Activated CD8-positive, alpha-beta T cell treated with anti-CD3 and anti-CD28 coated beads, Interleukin-2, amount 10 ng/mL, durations not matched to agents 7 days and 5 days (primary cell): ENCODE data around the gene S100P. TPM values are rescaled to one million over a fixed set of nuclear protein-coding genes. Genes with fewer than 3 reads are reported as not detected.
"Not testable (repeated sequence)": the region's sequence is repeated elsewhere in the genome, so short reads cannot be mapped to it uniquely, and the experiment has no call there.

ENCODE experiments used
- ATAC-seq: fragments of 150-1000 bp; cut with Tn5 transposase; one replicate; pipeline ENCODE4 v1.10.0; 2021; ENCODE audit warnings: moderate library complexity
- CTCF ChIA-PET: fragments of 350-600 bp; sonication (Branson Sonifier 250); formaldehyde crosslinking; loops from one replicate; lab custom pipeline; 2021; ENCODE audit warnings: antibody characterized with exemption; lab: Charles Lee
- POLR2A ChIA-PET: fragments of 350-600 bp; sonication (Branson Sonifier 250); formaldehyde crosslinking; loops from one replicate; lab custom pipeline; 2021; ENCODE audit warnings: antibody characterized with exemption; lab: Charles Lee
- DNase-seq: peaks from one replicate; pipeline ENCODE4 v3.0.0-alpha.2; 2020
- H3K27ac Mint-ChIP-seq: one replicate; pipeline ENCODE4 v1.8.0; 2021; ENCODE audit warnings: mild to moderate bottlenecking, mixed read lengths
- H3K27me3 Mint-ChIP-seq: one replicate; pipeline ENCODE4 v1.8.0; 2021; ENCODE audit warnings: low read depth, mixed read lengths
- H3K36me3 Mint-ChIP-seq: one replicate; pipeline ENCODE4 v1.8.0; 2021; ENCODE audit warnings: low read depth, mixed read lengths
- H3K4me1 Mint-ChIP-seq: one replicate; pipeline ENCODE4 v1.8.0; 2021; ENCODE audit warnings: low read depth, mixed read lengths
- H3K4me3 Mint-ChIP-seq: one replicate; pipeline ENCODE4 v1.8.0; 2021; ENCODE audit warnings: mild to moderate bottlenecking, mixed read lengths
- H3K9me3 Mint-ChIP-seq: one replicate; pipeline ENCODE4 v1.8.0; 2022; ENCODE audit warnings: mixed read lengths; ENCODE audit not compliant: insufficient read depth
- total RNA-seq, 2 experiments: library from RNA; stranded (reverse); gene quantifications; one replicate each; pipeline ENCODE4 v1.2.3, GENCODE V29; 2021

The S100P gene
- total RNA-seq, 2 experiments from 2014 or later, result 8.3 to 8.5 TPM

DNA sequence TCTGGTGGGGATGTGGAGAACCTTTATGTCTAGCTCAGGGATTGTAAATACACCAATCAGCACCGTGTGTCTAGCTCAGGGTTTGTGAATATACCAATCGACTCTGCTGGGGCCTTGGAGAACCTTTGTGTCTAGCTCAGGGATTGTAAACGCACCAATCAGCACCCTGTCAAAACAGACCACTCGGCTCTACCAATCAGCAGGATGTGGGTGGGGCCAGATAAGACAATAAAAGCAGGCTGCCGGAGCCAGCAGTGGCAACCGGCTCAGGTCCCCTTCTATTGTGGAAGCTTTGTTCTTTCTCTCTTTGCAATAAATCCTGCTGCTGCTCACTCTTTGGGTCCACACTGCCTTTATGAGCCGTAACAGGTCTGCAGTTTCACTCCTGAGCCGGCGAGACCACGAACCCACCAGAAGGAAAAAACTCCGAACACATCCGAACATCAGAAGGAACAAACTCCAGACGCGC, 20.5 kb upstream of the S100P start:
- not testable (repeated sequence) for H3K27me3 Mint-ChIP-seq, H3K9me3 Mint-ChIP-seq
- Mint-ChIP-seq H3K27ac (peak overlapping the region; percentile 100), H3K4me1 (peaks cover 38% of the 10 kb centered on the region), H3K36me3 (peaks cover 42% of the 10 kb centered on the region), H3K4me3 (peak overlapping the region; percentile 94)
- ChIA-PET POLR2A (interaction anchor here (0.6 to 6.1 kb wide), 18 partner anchors 10 to 395 kb away, joined by 3 to 87 read pairs (median 8); partner anchors contain the start of genes BLOC1S4, GRPEL1, MRFAP1 and MRFAP1L1), CTCF (interaction anchor here (0.6 to 11.2 kb wide), 7 partner anchors 9 to 201 kb away, joined by 3 to 354 read pairs (median 7); partner anchors contain the start of genes BLOC1S4, MRFAP1, MRFAP1L1 and S100P)
- peak; percentile 6 for ATAC-seq
- peak; percentile 59 for DNase-seq

DNA sequence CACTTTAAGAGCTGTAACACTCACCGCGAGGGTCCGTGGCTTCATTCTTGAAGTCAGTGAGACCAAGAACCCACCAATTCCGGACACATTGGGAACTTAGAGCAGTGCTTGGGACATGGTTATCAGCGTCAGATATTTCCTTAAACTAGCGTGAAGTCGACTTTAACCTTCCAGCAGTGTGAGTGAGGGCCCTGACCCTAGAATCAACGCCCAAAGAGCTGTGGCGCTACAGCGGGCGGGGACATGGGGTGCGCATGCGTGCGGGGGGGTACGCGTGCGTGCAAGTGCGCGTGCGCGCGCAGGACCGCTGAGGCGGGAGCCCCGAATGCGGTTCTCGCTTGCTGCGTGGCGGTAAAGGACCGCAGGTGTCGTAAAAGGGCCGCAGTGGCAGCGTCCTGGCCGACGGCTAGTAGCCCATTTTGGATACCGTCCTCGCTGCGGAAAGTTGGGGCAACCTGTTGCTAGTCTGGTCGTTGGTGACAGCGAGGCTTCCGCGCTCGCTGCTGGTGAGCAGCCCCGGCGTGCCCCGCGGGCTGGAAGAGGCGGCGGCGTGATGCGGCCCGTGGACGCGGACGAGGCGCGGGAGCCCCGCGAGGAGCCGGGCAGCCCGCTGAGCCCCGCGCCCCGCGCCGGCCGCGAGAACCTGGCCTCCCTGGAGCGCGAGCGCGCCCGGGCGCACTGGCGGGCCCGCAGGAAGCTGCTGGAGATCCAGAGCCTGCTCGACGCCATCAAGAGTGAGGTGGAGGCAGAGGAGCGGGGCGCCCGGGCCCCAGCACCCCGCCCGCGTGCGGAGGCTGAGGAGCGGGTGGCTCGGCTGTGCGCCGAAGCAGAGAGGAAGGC, 19.8 kb upstream of the S100P start:
- DNase-seq (peak; percentile 96), ATAC-seq (peak; percentile 75)
- peak overlapping the region; percentile 94 for H3K4me3 Mint-ChIP-seq
- CTCF ChIA-PET, result interaction anchor here (0.6 to 11.2 kb wide), 22 partner anchors 9 to 408 kb away, joined by 3 to 354 read pairs (median 4); partner anchors contain the start of genes BLOC1S4, MRFAP1, MRFAP1L1 and S100P
- H3K27ac Mint-ChIP-seq, result peak overlapping the region; percentile 100
- POLR2A ChIA-PET, result interaction anchor here (0.6 to 6.1 kb wide), 28 partner anchors 10 to 939 kb away, joined by 3 to 87 read pairs (median 4); partner anchors contain the start of genes BLOC1S4, GRPEL1, MAN2B2 and MRFAP1
- H3K36me3 Mint-ChIP-seq, result peaks cover 49% of the 10 kb centered on the region
- H3K9me3 Mint-ChIP-seq, result no peaks in the 10 kb centered on the region
- peaks cover 45% of the 10 kb centered on the region for H3K4me1 Mint-ChIP-seq
- no peaks in the 10 kb centered on the region for H3K27me3 Mint-ChIP-seq

DNA sequence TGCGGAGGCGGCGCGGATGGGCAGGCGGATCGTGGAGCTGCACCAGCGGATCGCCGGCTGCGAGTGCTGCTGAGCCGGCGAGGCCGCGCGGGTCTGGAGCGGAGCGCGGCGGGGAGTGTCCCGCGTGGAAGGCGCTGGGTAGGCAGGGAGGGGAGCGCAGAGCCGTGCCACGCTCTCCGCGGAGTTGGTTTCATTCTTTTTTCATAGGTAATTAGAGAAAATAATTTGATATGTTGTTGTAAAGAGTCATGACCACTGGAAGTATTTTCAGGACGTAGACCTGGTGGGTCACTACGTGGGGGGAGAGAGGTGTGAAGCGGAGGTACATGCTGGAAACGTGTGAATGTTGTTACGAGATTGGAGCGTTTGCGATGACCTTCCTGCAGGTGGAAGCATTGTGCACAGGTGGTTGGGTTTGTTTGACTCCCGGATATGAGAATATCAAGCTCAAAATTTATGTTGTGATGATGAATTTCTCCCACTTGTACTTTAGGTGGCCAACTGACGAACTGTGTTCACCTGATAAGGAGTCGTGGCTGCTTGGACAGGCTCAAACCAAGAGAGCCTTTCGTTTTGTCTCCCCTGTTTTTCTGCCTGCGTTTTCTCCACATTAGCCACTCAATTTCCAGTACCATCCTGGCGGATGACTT, 19.1 kb upstream of the S100P start:
- CTCF ChIA-PET, result interaction anchor here (0.6 to 11.2 kb wide), 27 partner anchors 9 to 407 kb away, joined by 3 to 354 read pairs (median 4); partner anchors contain the start of genes BLOC1S4, MRFAP1, MRFAP1L1 and S100P
- Mint-ChIP-seq H3K36me3 (peaks cover 54% of the 10 kb centered on the region), H3K27me3 (no peaks in the 10 kb centered on the region), H3K9me3 (no peaks in the 10 kb centered on the region), H3K4me1 (peaks cover 49% of the 10 kb centered on the region), H3K4me3 (peak overlapping the region; percentile 94), H3K27ac (peak overlapping the region; percentile 100)
- ATAC-seq (peak; percentile 50), DNase-seq (peak; percentile 82)
- POLR2A ChIA-PET, result interaction anchor here (0.6 to 6.1 kb wide), 17 partner anchors 10 to 940 kb away, joined by 3 to 87 read pairs (median 8); partner anchors contain the start of genes BLOC1S4, GRPEL1, MRFAP1 and MRFAP1L1

DNA sequence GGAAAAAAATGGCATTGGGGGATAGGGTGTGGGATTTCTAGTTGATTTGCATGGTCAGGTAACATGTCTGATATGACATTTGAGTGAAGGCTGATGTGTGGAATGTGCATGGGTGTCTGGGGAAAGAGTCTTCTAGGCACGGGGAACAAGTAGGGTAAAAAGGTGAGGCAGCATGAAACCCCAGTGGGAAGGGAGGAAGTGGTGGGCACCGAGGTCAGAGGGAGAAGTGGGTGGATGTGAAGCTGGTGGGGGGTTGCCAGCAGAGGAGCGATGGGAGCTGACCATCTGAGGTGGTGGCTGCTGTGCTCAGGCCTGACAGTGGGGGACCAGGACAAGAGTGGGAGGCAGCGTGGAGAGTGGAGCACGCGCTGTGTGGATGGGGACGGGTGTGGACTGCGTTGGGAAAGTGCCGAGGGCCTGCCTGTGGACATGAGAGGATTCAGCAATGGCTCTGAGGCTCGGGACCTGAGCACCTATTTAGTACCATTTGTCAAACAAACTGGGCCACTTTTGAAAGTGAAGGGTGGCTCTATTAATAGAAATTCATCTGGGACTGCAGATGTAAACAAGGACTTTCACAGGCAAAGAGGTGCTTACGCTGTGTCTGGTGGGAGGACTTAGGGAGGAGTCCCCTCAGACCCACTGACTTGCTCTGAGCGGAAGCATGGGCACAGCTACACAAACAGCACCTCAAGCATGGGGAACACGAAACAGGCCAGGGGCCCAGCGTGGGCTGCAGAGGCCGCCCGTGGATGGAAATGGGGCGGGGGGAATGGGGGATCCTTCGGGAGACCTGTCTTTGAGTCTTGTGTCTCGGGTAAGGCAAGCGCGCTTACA, 16.7 kb upstream of the S100P start:
- Mint-ChIP-seq H3K36me3 (peaks cover 78% of the 10 kb centered on the region), H3K27me3 (no peaks in the 10 kb centered on the region), H3K4me3 (peak overlapping the region; percentile 94), H3K27ac (peak overlapping the region; percentile 100), H3K9me3 (no peaks in the 10 kb centered on the region), H3K4me1 (peaks cover 65% of the 10 kb centered on the region)
- ChIA-PET CTCF (interaction anchor here (0.9 to 11.2 kb wide), 6 partner anchors 11 to 196 kb away, joined by 3 to 354 read pairs (median 60); partner anchors contain the start of genes BLOC1S4, MRFAP1, MRFAP1L1 and S100P), POLR2A (interaction anchor here (1.3 to 6.1 kb wide), 5 partner anchors 13 to 40 kb away, joined by 3 to 87 read pairs (median 65); partner anchors contain the start of genes BLOC1S4, MRFAP1L1 and S100P)
- ATAC-seq (no peak), DNase-seq (no peak)

DNA sequence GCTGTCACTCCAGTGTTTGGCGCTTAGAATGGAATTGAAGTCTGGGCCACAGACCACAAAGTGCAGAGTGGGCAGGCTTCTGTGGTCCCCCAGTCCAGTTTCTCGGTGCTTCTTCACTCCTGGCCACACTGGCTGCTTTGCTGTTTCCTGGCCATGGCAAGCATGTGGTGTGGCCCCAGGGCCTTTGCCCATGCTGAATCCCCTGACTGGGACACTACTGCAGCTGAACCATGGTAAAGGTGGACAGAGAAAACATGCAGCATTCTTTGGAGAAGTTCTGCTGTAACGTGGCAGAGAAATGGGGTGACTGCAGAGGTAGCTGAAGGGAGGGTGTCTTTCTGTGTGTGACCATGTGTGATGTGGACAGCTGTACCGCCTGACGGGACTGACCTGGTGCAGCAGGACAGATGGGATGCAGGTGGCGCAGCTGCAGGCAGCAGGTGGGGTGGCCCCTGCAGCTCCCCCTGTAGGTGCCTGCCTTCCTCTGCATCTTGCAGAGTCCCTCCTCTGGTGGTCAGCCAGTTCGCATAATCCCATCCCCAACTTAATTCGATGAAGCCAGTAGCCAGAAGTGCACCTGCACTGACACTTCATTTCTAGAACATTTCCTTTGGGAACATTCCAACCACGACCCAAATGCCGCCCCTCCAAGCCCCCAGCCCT, 13.2 kb upstream of the S100P start:
- Mint-ChIP-seq H3K27ac (peak overlapping the region; percentile 18), H3K4me3 (no peak overlapping the region), H3K27me3 (no peaks in the 10 kb centered on the region), H3K4me1 (peaks cover 65% of the 10 kb centered on the region), H3K9me3 (no peaks in the 10 kb centered on the region), H3K36me3 (peaks cover 71% of the 10 kb centered on the region)
- ChIA-PET POLR2A (interaction anchor here (1.1 to 1.9 kb wide), 2 partner anchors 16 to 40 kb away, joined by 3 to 7 read pairs; partner anchors contain the start of gene MRFAP1), CTCF (interaction anchor here (0.7 to 2.4 kb wide), 7 partner anchors 10 to 32 kb away, joined by 3 to 16 read pairs (median 5); no protein-coding TSS in a partner anchor)
- DNase-seq (no peak), ATAC-seq (no peak)

DNA sequence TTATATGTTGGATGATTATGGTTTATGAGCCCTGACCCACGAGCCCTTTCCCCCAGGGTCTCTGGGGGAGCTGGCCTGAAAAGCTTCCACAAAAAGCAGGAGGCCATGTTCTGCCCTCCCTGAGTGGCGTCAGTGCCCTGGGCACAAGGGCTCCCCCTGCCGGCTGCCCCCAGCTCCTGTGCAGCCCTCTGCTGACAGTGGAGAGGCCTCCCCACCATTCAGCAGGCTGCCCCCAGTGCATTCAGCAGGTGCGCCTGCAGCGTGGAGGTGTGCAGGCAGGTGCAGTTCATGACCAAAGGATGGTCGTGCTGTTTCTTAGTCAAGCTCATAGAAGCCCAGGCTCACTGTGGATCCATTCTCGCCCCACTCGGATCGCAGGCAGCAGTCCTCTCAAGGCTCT, 12.5 kb upstream of the S100P start:
- peaks cover 68% of the 10 kb centered on the region for H3K36me3 Mint-ChIP-seq

DNA sequence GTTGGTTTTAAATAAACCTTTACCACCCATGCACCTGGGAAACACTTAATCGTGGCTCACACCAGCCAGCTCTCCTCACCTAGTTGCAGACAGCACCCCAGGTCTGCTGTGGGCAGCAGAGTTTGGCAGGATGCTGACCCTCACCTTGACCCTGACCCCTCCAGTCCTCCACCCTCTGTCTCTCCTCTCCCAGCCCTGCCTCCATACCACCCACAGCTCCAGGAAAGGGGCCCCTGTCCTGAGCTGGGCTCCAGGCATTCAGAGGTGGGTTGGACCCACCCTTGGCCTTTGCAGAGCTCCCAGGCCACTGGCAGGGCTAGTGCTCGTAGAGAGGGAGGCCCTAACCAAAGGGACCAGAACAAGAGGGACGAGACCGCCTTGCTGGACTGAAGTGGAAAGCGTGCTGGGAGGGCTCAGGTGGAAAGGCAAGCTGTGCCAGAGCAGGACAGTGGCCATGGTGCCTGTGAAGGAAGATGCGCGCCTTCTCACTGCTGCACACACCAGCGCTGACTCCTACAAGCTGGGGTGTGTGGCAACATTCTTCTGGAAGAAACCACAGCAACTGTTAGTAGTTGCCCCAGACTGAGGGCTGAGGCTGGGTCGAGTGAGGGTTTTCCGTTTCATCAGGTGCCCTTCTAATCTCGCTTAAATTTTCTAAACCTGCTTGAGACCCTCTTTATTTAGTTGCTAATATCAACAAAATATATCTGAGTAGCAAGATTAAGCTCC, 10.7 kb upstream of the S100P start:
- H3K36me3 Mint-ChIP-seq, result peaks cover 69% of the 10 kb centered on the region
- ChIA-PET POLR2A (interaction anchor here (0.9 to 3.4 kb wide), 4 partner anchors 9 to 42 kb away, joined by 3 to 20 read pairs (median 4); partner anchors contain the start of gene MRFAP1), CTCF (interaction anchor here (0.8 to 2.1 kb wide), 5 partner anchors 8 to 190 kb away, joined by 3 to 13 read pairs (median 3); a partner anchor contains a TSS)
- H3K4me3 Mint-ChIP-seq, result no peak overlapping the region
- ATAC-seq (no peak), DNase-seq (no peak)
- no peak overlapping the region for H3K27ac Mint-ChIP-seq
- peaks cover 65% of the 10 kb centered on the region for H3K4me1 Mint-ChIP-seq
- H3K27me3 Mint-ChIP-seq, result no peaks in the 10 kb centered on the region
- H3K9me3 Mint-ChIP-seq, result no peaks in the 10 kb centered on the region

More for the DNA sequence above, 12.5 kb upstream of the S100P start:
- POLR2A ChIA-PET, result interaction anchor here (1.1 to 1.9 kb wide), 2 partner anchors 15 to 41 kb away, joined by 3 to 7 read pairs; partner anchors contain the start of gene MRFAP1
- CTCF ChIA-PET, result interaction anchor here (1.1 to 2.4 kb wide), 6 partner anchors 9 to 20 kb away, joined by 3 to 16 read pairs (median 5); no protein-coding TSS in a partner anchor
- H3K9me3 Mint-ChIP-seq, result no peaks in the 10 kb centered on the region
- no peak for ATAC-seq
- peaks cover 64% of the 10 kb centered on the region for H3K4me1 Mint-ChIP-seq
- H3K27ac Mint-ChIP-seq, result no peak overlapping the region
- H3K27me3 Mint-ChIP-seq, result no peaks in the 10 kb centered on the region
- no peak overlapping the region for H3K4me3 Mint-ChIP-seq
- DNase-seq, result no peak

DNA sequence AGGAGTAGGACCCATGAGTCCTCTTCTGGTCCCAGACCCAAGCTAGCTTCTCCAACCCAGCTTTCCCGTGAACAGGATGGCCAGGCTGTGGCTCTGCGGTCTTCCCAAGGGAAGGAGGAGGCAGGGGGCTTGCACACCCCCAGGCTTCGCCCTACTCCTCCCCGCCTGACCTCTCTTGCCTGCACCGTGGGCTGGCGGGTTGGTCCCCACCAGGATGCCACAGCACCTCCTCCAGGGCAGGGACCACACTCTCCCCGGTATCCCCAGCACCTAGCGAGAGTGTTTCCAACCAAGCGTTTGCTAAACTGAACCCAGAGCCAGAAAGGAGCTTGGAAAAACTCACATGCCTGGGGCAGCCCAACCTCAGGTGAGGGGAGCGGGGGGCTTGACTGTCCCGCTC, 9.0 kb upstream of the S100P start:
- no peak overlapping the region for H3K27ac Mint-ChIP-seq
- peaks cover 71% of the 10 kb centered on the region for H3K4me1 Mint-ChIP-seq
- ChIA-PET POLR2A (interaction anchor here (3.4 kb wide), 1 partner anchor 11 kb away, joined by 20 read pairs; a partner anchor contains a TSS), CTCF (interaction anchor here (1.0 to 1.4 kb wide), 2 partner anchors 25 to 32 kb away, joined by 3 to 4 read pairs; no protein-coding TSS in a partner anchor)
- no peak for DNase-seq
- peaks cover 69% of the 10 kb centered on the region for H3K36me3 Mint-ChIP-seq
- ATAC-seq, result no peak
- no peaks in the 10 kb centered on the region for H3K9me3 Mint-ChIP-seq
- no peak overlapping the region for H3K4me3 Mint-ChIP-seq
- no peaks in the 10 kb centered on the region for H3K27me3 Mint-ChIP-seq

DNA sequence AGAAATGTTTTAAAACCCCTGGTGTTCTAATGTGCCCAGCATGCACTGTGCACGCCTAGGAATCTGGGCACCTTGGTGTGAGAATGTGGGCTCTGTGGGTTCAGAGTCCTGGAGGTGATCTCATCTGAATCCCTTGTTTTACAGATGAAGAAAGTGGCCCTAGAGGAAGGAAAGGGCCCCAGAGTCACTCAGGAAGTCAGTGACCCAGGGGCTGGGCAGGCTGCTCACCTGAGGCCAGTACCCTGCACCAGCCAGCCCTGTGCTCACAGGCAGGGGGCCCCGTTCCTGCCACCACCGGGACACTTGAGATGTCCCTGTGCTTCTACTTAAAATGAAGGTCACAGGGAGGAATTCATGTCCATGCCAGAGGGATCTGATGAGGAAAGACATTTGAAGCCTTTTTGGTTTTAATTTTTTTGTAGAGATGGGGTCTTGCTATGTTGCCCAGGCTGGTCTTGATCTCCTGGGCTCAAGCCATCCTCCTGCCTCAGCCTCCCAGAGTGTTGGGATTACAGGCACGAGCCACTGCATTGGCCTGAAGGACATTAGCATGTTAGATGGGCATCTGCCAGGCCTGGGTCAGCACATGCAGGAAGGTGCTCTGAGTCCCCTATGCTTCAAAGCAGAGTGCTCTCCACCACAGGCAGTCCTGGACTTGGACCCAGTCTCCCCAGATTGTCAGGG, 7.4 kb upstream of the S100P start:
- ChIA-PET CTCF (interaction anchor here (1.0 to 7.1 kb wide), 3 partner anchors 10 to 436 kb away, joined by 4 to 94 read pairs (median 4); no protein-coding TSS in a partner anchor), POLR2A (interaction anchor here (1.2 to 3.4 kb wide), 2 partner anchors 11 to 12 kb away, joined by 8 to 20 read pairs; a partner anchor contains a TSS)
- DNase-seq (no peak), ATAC-seq (no peak)
- peaks cover 74% of the 10 kb centered on the region for H3K4me1 Mint-ChIP-seq
- H3K4me3 Mint-ChIP-seq, result no peak overlapping the region
- peak overlapping the region; percentile 67 for H3K27ac Mint-ChIP-seq
- peaks cover 58% of the 10 kb centered on the region for H3K36me3 Mint-ChIP-seq
- H3K9me3 Mint-ChIP-seq, result no peaks in the 10 kb centered on the region
- H3K27me3 Mint-ChIP-seq, result no peaks in the 10 kb centered on the region
